H9 (cell line): ENCODE results near the gene AMMECR1. TPM values are rescaled to one million over a fixed set of nuclear protein-coding genes. Genes with fewer than 3 reads are reported as not detected.

Source experiments
- DNase-seq: peaks from one replicate; pipeline ENCODE4 v3.0.0-alpha.2; 2017
- H2AFZ ChIP-seq: one replicate; pipeline ENCODE4 v1.6.1; 2013; ENCODE audit warnings: mild to moderate bottlenecking, low read length, control low read depth, moderate library complexity
- H2AK5ac ChIP-seq: 2 replicates; pipeline ENCODE4 v1.6.1; 2013; ENCODE audit warnings: low read length, control low read depth, mixed read lengths; ENCODE audit not compliant: insufficient read length
- H2BK120ac ChIP-seq: one replicate; pipeline ENCODE4 v1.6.1; 2013; ENCODE audit warnings: low read depth, mild to moderate bottlenecking, low read length, control low read depth, inconsistent platforms; ENCODE audit not compliant: poor library complexity, severe bottlenecking
- H2BK12ac ChIP-seq: 2 replicates; pipeline ENCODE4 v1.6.1; 2013; ENCODE audit warnings: low read length, control low read depth, mixed read lengths, low read depth; ENCODE audit not compliant: insufficient read length
- H2BK15ac ChIP-seq: 2 replicates; pipeline ENCODE4 v1.6.1; 2013; ENCODE audit warnings: low read depth, low read length, control low read depth
- H2BK20ac ChIP-seq: one replicate; pipeline ENCODE4 v1.6.1; 2013; ENCODE audit warnings: low read depth, mild to moderate bottlenecking, low read length, control low read depth, inconsistent platforms; ENCODE audit not compliant: poor library complexity, severe bottlenecking
- H2BK5ac ChIP-seq: 2 replicates; pipeline ENCODE4 v1.6.1; 2013; ENCODE audit warnings: low read length, control low read depth, mixed read lengths; ENCODE audit not compliant: insufficient read length
- H3K14ac ChIP-seq: 2 replicates; pipeline ENCODE4 v1.6.1; 2013; ENCODE audit warnings: low read length, control low read depth; ENCODE audit not compliant: insufficient read depth
- H3K18ac ChIP-seq: 2 replicates; pipeline ENCODE4 v1.6.1; 2013; ENCODE audit warnings: low read depth, mild to moderate bottlenecking, mixed read lengths, low read length, control low read depth; ENCODE audit not compliant: insufficient read length
- H3K23ac ChIP-seq: 2 replicates; pipeline ENCODE4 v1.6.1; 2013; ENCODE audit warnings: low read length, control low read depth, mixed read lengths, low read depth; ENCODE audit not compliant: insufficient read length
- H3K23me2 ChIP-seq: 2 replicates; pipeline ENCODE4 v1.6.1; 2013; ENCODE audit warnings: low read depth, mild to moderate bottlenecking, mixed read lengths, low read length, control low read depth; ENCODE audit not compliant: insufficient read length, poor library complexity, severe bottlenecking
- H3K27ac ChIP-seq: 2 replicates; pipeline ENCODE4 v1.5.1; 2013; ENCODE audit warnings: low read length, control low read depth, mixed read lengths, low read depth; ENCODE audit not compliant: insufficient read length
- H3K27me3 ChIP-seq: 2 replicates; pipeline ENCODE4 v1.6.1; 2013; ENCODE audit warnings: low read length, control low read depth, inconsistent platforms; ENCODE audit not compliant: insufficient read depth
- H3K4ac ChIP-seq: 2 replicates; pipeline ENCODE4 v1.6.1; 2013; ENCODE audit warnings: low read depth, mild to moderate bottlenecking, control low read depth, inconsistent platforms, low read length, moderate library complexity
- H3K4me1 ChIP-seq: 2 replicates; pipeline ENCODE4 v1.6.1; 2013; ENCODE audit warnings: low read length, control low read depth, inconsistent platforms; ENCODE audit not compliant: insufficient read depth
- H3K4me2 ChIP-seq: 2 replicates; pipeline ENCODE4 v1.6.1; 2013; ENCODE audit warnings: low read length, control low read depth, mixed read lengths; ENCODE audit not compliant: insufficient read length, insufficient read depth
- H3K56ac ChIP-seq: 2 replicates; pipeline ENCODE4 v1.6.1; 2013; ENCODE audit warnings: low read depth, mild to moderate bottlenecking, mixed read lengths, low read length, control low read depth; ENCODE audit not compliant: insufficient read length
- H3K79me1 ChIP-seq: 2 replicates; pipeline ENCODE4 v1.6.1; 2013; ENCODE audit warnings: low read depth, mild to moderate bottlenecking, moderate library complexity, low read length, control low read depth, inconsistent platforms; ENCODE audit not compliant: insufficient read depth, poor library complexity, severe bottlenecking
- H3K79me2 ChIP-seq: 2 replicates; pipeline ENCODE4 v1.6.1; 2013; ENCODE audit warnings: low read length, control low read depth, inconsistent platforms; ENCODE audit not compliant: insufficient read depth
- H3K9ac ChIP-seq: 2 replicates; pipeline ENCODE4 v1.6.1; 2013; ENCODE audit warnings: low read length, control low read depth, mixed read lengths; ENCODE audit not compliant: insufficient read length; ENCODE audit errors: extremely low read depth
- H3K9me3 ChIP-seq: one replicate; pipeline ENCODE4 v1.6.1; 2013; ENCODE audit warnings: low read depth, low read length, inconsistent platforms; ENCODE audit not compliant: control insufficient read depth
- H3T11ph ChIP-seq: one replicate; pipeline ENCODE4 v1.6.1; 2013; ENCODE audit warnings: mild to moderate bottlenecking, low read length, control low read depth, inconsistent platforms
- H4K20me1 ChIP-seq: one replicate; pipeline ENCODE4 v1.6.1; 2013; ENCODE audit not compliant: control insufficient read depth, insufficient read length, insufficient read depth
- H4K5ac ChIP-seq: 2 replicates; pipeline ENCODE4 v1.6.1; 2013; ENCODE audit warnings: low read depth, mild to moderate bottlenecking, mixed read lengths, low read length, control low read depth; ENCODE audit not compliant: insufficient read length
- H4K8ac ChIP-seq: replicated peaks from 2 replicates; pipeline ENCODE4 v1.6.1; 2013; ENCODE audit warnings: low read length, control low read depth, mixed read lengths, low read depth; ENCODE audit not compliant: insufficient read length
- H4K91ac ChIP-seq: 2 replicates; pipeline ENCODE4 v1.6.1; 2013; ENCODE audit warnings: low read depth, mild to moderate bottlenecking, moderate library complexity, mixed read lengths, low read length, control low read depth; ENCODE audit not compliant: insufficient read length
- H3K27ac Mint-ChIP-seq, 3 experiments: 2 replicates in 2 of 3; 3 replicates in 1 of 3; pipeline ENCODE4 v1.8.0; 2020 to 2021; ENCODE audit warnings: mixed read lengths in 3 of 3, mild to moderate bottlenecking in 1 of 3, moderate library complexity in 1 of 3
- H3K27me3 Mint-ChIP-seq: 2 replicates; pipeline ENCODE4 v1.8.0; 2021; ENCODE audit warnings: low read depth, mild to moderate bottlenecking, moderate library complexity, mixed read lengths
- H3K36me3 Mint-ChIP-seq, 3 experiments: 2 replicates in 2 of 3; 3 replicates in 1 of 3; pipeline ENCODE4 v1.8.0; 2020 to 2021; ENCODE audit warnings: low read depth in 3 of 3, mixed read lengths in 3 of 3; ENCODE audit not compliant: insufficient read depth in 1 of 3
- H3K4me1 Mint-ChIP-seq, 2 experiments: 2 replicates each; pipeline ENCODE4 v1.8.0; 2020; ENCODE audit warnings: mixed read lengths in 2 of 2
- H3K4me3 Mint-ChIP-seq, 2 experiments: 2 replicates in 1 of 2; 3 replicates in 1 of 2; pipeline ENCODE4 v1.8.0; 2020 to 2021; ENCODE audit warnings: mild to moderate bottlenecking in 2 of 2, mixed read lengths in 2 of 2, moderate library complexity in 1 of 2
- H3K9me3 Mint-ChIP-seq, 2 experiments: 2 replicates in 1 of 2; 3 replicates in 1 of 2; pipeline ENCODE4 v1.8.0; 2020; ENCODE audit warnings: mild to moderate bottlenecking in 2 of 2, mixed read lengths in 2 of 2, moderate library complexity in 1 of 2
- WGBS: extraction: QIAGEN DNeasy Blood & Tissue Kit; methylation state at CpG from one replicate; pipeline ENCODE4 v1.1.7; 2013; ENCODE audit warnings: missing lambda C conversion rate, low lambda C conversion rate, mixed read lengths; ENCODE audit not compliant: insufficient read length; ENCODE audit errors: extremely low coverage; 5-methylcytosine and 5-hydroxymethylcytosine counted together
- total RNA-seq: library from RNA; stranded (reverse); gene quantifications from 2 replicates; pipeline ENCODE4 v1.2.1, GENCODE V29; 2021
- TF ChIP-seq, protein P1 (sequence below): fragments of 200-600 bp; sonication (generic); conservative IDR thresholded peaks from 3 replicates; pipeline ENCODE4 v1.8.0; 2021; ENCODE audit warnings: antibody characterized with exemption, mild to moderate bottlenecking

Gene AMMECR1
- total RNA-seq, 1 experiment from 2014 or later: 28.5 TPM

DNA sequence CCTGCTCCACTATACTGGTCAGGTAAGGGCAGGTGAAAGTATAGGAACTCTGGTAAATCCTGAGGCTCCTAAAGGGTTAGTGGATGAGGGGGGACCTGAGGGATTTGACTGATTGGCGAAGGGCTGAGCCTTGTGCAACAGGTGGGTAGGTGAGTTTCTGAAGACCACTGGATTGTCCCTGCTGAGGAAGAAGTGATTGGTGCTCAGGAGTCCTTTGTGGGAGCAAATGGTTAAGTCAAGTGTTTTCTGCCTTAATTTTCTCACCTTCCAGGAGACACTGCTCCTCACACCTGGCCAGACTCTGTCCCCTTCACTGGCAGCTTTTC, 156.6 kb downstream of the AMMECR1 start:
- Histone ChIP-seq H3K18ac (no peak overlapping the region), H3K79me1 (no peaks in the 10 kb centered on the region), H3K79me2 (no peaks in the 10 kb centered on the region), H2BK12ac (no peak overlapping the region), H2BK5ac (no peak overlapping the region), H2BK120ac (no peak overlapping the region), H3K4me1 (peaks cover 2% of the 10 kb centered on the region; the same call in 1 of the 2 replicates), H3K4ac (no peak overlapping the region), H4K8ac (no peak overlapping the region), H3K14ac (no peak overlapping the region), H4K91ac (peak overlapping the region; percentile 55), H2AK5ac (no peak overlapping the region), H3K23me2 (no peaks in the 10 kb centered on the region), H4K20me1 (no peaks in the 10 kb centered on the region), H3K27ac (no peak overlapping the region), H3K4me2 (no peak overlapping the region), H3K9ac (no peak overlapping the region), H2BK15ac (no peak overlapping the region), H3K56ac (no peak overlapping the region), H3K23ac (no peak overlapping the region), H2BK20ac (no peak overlapping the region), H3K9me3 (no peaks in the 10 kb centered on the region), H3K27me3 (no peaks in the 10 kb centered on the region), H2AFZ (no peak overlapping the region), H4K5ac (no peak overlapping the region), H3T11ph (no peak overlapping the region)
- no peaks in the 10 kb centered on the region for H3K4me1 Mint-ChIP-seq
- no peaks in the 10 kb centered on the region for H3K9me3 Mint-ChIP-seq
- WGBS: no CpG with 5 or more reads among the region's 1 CpG
- TF ChIP-seq, protein P1, sequence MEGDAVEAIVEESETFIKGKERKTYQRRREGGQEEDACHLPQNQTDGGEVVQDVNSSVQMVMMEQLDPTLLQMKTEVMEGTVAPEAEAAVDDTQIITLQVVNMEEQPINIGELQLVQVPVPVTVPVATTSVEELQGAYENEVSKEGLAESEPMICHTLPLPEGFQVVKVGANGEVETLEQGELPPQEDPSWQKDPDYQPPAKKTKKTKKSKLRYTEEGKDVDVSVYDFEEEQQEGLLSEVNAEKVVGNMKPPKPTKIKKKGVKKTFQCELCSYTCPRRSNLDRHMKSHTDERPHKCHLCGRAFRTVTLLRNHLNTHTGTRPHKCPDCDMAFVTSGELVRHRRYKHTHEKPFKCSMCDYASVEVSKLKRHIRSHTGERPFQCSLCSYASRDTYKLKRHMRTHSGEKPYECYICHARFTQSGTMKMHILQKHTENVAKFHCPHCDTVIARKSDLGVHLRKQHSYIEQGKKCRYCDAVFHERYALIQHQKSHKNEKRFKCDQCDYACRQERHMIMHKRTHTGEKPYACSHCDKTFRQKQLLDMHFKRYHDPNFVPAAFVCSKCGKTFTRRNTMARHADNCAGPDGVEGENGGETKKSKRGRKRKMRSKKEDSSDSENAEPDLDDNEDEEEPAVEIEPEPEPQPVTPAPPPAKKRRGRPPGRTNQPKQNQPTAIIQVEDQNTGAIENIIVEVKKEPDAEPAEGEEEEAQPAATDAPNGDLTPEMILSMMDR: no peak
- DNase-seq: no peak
- H3K27ac Mint-ChIP-seq: no peak overlapping the region; a peak in 1 of 7 replicates
- H3K27me3 Mint-ChIP-seq: no peaks in the 10 kb centered on the region
- H3K4me3 Mint-ChIP-seq: no peak overlapping the region
- H3K36me3 Mint-ChIP-seq: no peaks in the 10 kb centered on the region
